GM21786 (cell line): ENCODE results near the gene ITGA8.

Experiments
- ATAC-seq: cut with Tn5 transposase; IDR thresholded peaks from one replicate; pipeline ENCODE4 v1.9.1; 2021; ENCODE audit not compliant: unreplicated experiment

The ITGA8 gene

GRCh38 chr10:15737656-15738055, 17.9 kb upstream of the ITGA8 start:
- ATAC-seq: no peak

DNA sequence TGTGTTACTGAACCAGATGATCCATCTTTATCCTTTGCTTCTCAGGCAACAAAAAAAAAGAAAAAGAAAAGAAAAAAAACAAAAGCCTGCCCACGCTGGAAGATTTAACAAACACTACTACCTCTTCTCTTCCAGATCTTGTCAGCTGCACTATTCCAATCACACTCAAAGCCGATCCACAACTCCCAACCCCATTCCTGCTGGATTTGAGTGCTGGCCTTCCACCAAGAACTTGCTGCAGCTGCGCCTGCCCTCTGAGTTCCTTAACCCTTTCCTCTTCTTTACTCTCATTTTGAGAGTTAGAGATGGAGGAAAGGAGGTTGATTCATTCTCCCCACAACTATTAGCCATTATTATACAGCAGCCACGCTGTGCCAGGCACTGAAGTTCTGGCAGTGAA, 16.0 kb upstream of the ITGA8 start:
- ATAC-seq: no peak

GRCh38 chr10:15730341-15730740, 10.6 kb upstream of the ITGA8 start:
- ATAC-seq: no peak

GRCh38 chr10:15729890-15730289, 10.2 kb upstream of the ITGA8 start:
- ATAC-seq: no peak

- ATAC-seq: no peak
Measured at GRCh38 chr10:15726042-15726441, 6.3 kb upstream of the ITGA8 start.

GRCh38 chr10:15725603-15726002, 5.9 kb upstream of the ITGA8 start:
- no peak for ATAC-seq

- no peak for ATAC-seq
Measured at GRCh38 chr10:15724683-15725082, 5.0 kb upstream of the ITGA8 start.

DNA sequence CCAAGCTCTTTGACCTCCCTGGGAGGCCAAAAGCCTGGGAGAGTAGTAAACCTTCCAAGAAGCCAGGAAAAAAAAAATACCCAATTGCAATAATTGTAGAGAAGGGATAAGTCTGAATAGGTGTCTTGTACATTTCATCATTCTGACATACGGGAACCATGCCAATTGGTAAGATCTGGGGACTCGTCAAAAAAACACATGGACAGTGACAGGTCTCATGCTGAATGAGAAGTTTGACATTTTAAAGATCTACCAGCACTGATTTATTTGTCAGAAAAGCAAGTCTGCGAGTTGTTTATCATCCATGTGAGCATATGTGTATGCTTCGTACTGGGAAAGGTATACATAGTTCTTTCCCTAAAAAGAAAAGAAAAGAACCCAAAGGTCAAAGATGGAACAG, 4.1 kb upstream of the ITGA8 start:
- ATAC-seq: no peak

DNA sequence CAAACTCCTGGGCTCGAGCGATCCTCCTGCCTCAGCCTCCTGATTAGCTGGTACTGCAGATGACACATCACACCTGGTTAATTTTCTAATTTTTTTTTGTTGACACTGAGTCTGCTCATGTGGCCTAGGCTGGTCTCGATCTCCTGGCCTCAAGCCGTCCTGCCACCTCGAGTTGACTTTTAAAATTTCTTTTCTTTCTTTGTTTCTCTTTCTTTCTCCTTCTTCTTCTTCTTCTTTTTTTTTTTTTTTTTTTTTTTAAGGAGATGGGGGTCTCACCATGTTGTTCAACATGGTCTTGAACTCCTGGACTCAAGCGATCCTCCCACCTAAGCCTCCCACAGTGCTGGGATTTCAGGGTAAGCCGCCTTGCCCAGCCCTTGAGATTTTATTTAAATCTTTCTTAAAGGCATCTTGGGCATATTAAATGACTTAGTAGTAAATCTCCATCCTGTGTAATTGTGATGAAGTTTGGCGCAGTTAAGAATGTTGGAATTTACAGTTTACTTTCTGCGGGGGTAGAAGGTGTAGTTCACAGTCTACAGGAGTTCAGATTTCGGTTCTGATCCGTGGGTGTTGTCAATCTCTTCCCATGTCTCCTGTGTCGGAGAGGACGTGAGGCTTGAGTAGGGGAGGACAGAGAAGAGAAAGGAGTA, 1.0 kb upstream of the ITGA8 start:
- ATAC-seq: no peak

GRCh38 chr10:15719049-15719898, 448 bp downstream of the ITGA8 start:
- ATAC-seq: no peak

DNA sequence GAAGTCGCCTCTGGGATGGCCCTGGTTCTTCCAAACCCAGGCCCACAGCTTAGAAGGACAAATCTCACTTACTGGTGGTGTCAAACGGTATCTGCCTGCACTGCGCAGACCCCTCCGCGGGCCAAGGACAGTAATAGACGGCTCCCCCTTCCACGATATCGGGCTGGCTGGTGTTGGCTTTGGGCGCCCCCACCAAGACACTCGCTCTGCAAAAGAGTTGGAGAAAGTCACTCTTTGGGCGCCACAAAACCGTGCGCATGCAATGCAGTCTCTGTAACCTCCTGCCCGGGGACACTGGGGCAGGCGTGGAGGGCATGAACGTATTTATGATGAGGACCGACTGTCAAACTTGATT, 1.1 kb downstream of the ITGA8 start:
- no peak for ATAC-seq

DNA sequence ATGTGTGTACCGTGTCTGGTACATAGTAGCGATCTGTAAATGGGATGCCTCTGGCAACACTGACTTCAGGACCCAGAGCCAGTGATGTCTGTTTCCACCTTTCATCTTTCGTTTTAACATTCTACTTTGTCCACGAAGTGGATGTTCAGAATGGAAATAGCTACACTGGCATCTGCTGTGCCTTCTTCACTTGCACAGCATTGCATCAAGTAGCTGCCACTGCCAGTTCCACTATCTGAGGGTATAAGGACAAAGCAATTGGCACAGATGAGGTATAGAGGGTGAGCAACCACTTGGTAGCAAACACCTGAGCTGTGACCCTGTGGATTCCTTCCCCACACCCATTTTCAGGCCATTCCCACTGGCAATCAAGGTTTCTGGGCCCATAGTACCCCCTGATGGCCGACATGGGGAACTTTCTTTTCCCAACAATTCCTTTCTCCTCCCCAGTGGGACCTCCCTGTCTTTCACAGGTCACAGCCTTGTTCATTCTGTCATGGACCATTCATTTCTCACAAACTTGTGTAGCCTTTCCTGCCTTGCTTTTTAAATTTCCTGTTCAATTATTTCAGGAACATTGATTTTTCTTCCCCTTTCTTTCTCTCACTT, 4.0 kb downstream of the ITGA8 start:
- no peak for ATAC-seq

GRCh38 chr10:15714847-15715246, 4.9 kb downstream of the ITGA8 start:
- no peak for ATAC-seq

DNA sequence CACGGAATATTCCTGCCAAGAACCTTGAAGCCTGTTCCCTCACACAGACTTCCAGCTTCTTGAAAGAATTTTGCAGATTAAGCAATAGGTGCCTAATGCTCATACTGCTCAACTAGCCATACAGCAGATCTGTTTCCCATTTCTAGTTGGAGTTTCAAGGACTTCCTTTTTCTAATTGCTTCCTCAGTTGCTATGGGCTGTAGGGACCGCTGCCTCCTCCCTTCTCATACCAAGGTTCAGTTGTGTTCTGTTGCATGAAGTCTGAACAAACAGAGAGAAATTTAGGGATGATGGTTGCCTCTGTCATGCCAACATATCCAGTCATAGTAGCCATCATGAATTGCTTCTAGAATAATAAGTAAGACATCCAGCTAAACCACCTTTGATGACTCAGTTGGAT, 6.8 kb downstream of the ITGA8 start:
- no peak for ATAC-seq

DNA sequence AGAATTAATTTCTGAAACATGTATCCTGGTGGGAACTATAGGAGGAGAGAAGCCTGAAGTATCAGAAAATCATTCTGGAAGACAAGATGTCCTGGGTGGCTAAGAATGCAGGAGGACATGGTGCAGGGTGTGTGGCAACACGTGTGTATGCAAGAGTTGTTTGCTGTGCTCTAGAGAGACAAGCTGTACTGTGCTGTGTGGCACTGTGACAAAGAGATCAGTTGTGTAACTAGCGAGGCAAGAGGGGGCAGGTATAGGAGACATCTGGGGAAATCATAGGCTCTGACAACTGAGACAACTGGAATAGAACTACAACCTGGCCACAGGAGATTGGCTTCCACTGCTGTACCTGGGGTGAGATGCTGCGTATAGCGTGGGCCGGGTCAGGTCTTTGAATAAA, 9.3 kb downstream of the ITGA8 start:
- ATAC-seq: no peak

DNA sequence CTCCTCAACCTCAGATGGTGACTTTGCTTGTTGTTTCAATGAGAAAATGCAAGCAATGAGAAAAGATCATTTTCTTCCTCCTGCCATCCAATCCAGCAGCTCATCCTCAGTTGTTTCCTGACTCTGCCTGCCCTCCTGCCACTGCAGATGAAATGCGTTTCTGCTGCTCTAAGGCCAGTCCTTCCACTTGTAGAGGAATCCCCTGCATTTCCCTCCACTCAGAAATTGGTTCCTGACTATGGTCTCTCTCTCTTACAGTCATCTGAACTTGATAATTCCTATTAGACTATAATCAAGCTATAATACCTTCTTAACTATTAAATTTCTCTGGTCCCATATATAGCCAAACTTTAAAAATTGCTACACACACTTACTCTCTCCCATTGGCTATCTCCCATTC, 14.4 kb downstream of the ITGA8 start:
- ATAC-seq: no peak

- ATAC-seq: no peak
Measured at GRCh38 chr10:15704581-15704968, 15.1 kb downstream of the ITGA8 start.

DNA sequence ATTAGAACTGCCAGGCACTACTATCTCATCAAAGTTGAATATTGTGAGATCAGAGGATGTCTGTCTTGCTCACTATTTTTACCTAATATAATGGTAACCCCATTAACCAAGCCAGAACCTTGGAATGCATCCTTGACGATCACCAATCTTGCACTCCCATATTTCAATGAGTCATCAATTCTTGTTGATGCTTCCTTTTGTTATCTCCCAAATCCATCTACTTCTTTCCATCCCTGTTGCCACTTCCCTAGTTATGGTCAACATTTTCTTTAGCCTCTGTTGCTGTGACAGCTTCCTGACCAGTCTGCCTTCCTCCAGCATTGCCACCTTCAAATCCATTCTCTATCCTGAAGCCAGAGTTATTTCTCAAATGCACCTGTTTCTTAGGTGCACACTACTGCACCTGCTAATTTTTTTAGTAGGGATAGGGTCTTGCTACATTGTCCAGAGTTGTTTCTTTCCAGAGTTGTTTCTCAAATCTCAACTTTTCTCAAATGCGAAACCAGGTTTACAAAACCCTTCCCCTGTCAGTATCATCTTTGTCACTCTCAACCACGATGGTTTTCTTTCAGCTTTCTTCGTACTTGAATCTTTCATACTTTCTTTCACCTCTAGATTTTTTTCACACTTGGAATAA, 15.7 kb downstream of the ITGA8 start:
- no peak for ATAC-seq

GRCh38 chr10:15703151-15703880, 16.4 kb downstream of the ITGA8 start:
- ATAC-seq: no peak

GRCh38 chr10:15700078-15700674, 19.5 kb downstream of the ITGA8 start:
- ATAC-seq: no peak

- ATAC-seq: no peak
Measured at GRCh38 chr10:15695852-15696251, 23.9 kb downstream of the ITGA8 start.
